Measurements from ENCODE around the gene RTN4RL1. TPM values are rescaled to one million over a fixed set of nuclear protein-coding genes. Genes with fewer than 3 reads are reported as not detected.
A peak's percentile ranks its signal among the peaks of the same experiment; 100 is the strongest.

The RTN4RL1 gene
- total RNA-seq, 1 donor from 2014 or later = 0.47 TPM

GRCh38 chr17:2043785-2044184 lies 18.7 kb upstream of the RTN4RL1 start:
- peaks cover 7% of the 10 kb centered on the region for H3K36me3 Mint-ChIP-seq (ENCODE audit: low read depth)
- H3K27me3 Mint-ChIP-seq (ENCODE audit: low read depth) = peaks cover 9% of the 10 kb centered on the region
- no peak for TF ChIP-seq CTCF (conservative IDR thresholded peaks at IDR 0.05)
- H3K4me3 Mint-ChIP-seq = peak overlapping the region; percentile 96
- H3K4me1 Mint-ChIP-seq = peaks cover 23% of the 10 kb centered on the region
- no peak overlapping the region for H3K27ac Mint-ChIP-seq (ENCODE audit: unreplicated experiment)
- DNase-seq (ENCODE audit: low read depth, low spot score) = no peak
- H3K9me3 Mint-ChIP-seq = no peaks in the 10 kb centered on the region

GRCh38 chr17:2042933-2043332 lies 17.8 kb upstream of the RTN4RL1 start:
- H3K36me3 Mint-ChIP-seq (ENCODE audit: low read depth) = peaks cover 7% of the 10 kb centered on the region
- peak overlapping the region; percentile 50 for H3K27ac Mint-ChIP-seq (ENCODE audit: unreplicated experiment)
- no peaks in the 10 kb centered on the region for H3K9me3 Mint-ChIP-seq

GRCh38 chr17:2042390-2042847 lies 17.3 kb upstream of the RTN4RL1 start:
- H3K9me3 Mint-ChIP-seq = no peaks in the 10 kb centered on the region
- peak overlapping the region; percentile 95 for H3K27ac Mint-ChIP-seq (ENCODE audit: unreplicated experiment)
- peak overlapping the region; percentile 96 for H3K4me3 Mint-ChIP-seq
- peaks cover 7% of the 10 kb centered on the region for H3K36me3 Mint-ChIP-seq (ENCODE audit: low read depth)
- no peak for DNase-seq (ENCODE audit: low read depth, low spot score)
- H3K4me1 Mint-ChIP-seq = peaks cover 19% of the 10 kb centered on the region
- no peak for TF ChIP-seq CTCF (conservative IDR thresholded peaks at IDR 0.05)
- H3K27me3 Mint-ChIP-seq (ENCODE audit: low read depth) = no peaks in the 10 kb centered on the region

More at GRCh38 chr17:2042933-2043332, 17.8 kb upstream of the RTN4RL1 start:
- Mint-ChIP-seq H3K4me3 (peak overlapping the region; percentile 96), H3K27me3 (ENCODE audit: low read depth) (peaks cover 2% of the 10 kb centered on the region), H3K4me1 (peaks cover 19% of the 10 kb centered on the region)
- no peak for TF ChIP-seq CTCF (conservative IDR thresholded peaks at IDR 0.05)
- DNase-seq (ENCODE audit: low read depth, low spot score) = no peak

- no peaks in the 10 kb centered on the region for H3K9me3 Mint-ChIP-seq
- peak; percentile 96 for DNase-seq (ENCODE audit: low read depth, low spot score)
- peak within 1 kb of the TSS; percentile 96 for H3K4me3 Mint-ChIP-seq
- H3K4me1 Mint-ChIP-seq = peaks cover 19% of the 10 kb centered on the region
- TF ChIP-seq CTCF (conservative IDR thresholded peaks at IDR 0.05) = peak; percentile 54
- H3K27me3 Mint-ChIP-seq (ENCODE audit: low read depth) = no peaks in the 10 kb centered on the region
- H3K36me3 Mint-ChIP-seq (ENCODE audit: low read depth) = peaks cover 7% of the 10 kb centered on the region
- H3K27ac Mint-ChIP-seq (ENCODE audit: unreplicated experiment) = peak within 1 kb of the TSS; percentile 95
Observed at GRCh38 chr17:2041561-2042389, 16.6 kb upstream of the RTN4RL1 start, which contains the start of gene OVCA2. Gene OVCA2, plus strand, starts transcription at chr17:2042022. Its CDS starts 26 bp downstream, at chr17:2042048.

- no peak for TF ChIP-seq CTCF (conservative IDR thresholded peaks at IDR 0.05)
- Mint-ChIP-seq H3K9me3 (no peaks in the 10 kb centered on the region), H3K4me3 (peak overlapping the region; percentile 77), H3K27ac (ENCODE audit: unreplicated experiment) (peak overlapping the region; percentile 27), H3K27me3 (ENCODE audit: low read depth) (no peaks in the 10 kb centered on the region), H3K4me1 (peaks cover 19% of the 10 kb centered on the region), H3K36me3 (ENCODE audit: low read depth) (peaks cover 7% of the 10 kb centered on the region)
- DNase-seq (ENCODE audit: low read depth, low spot score) = no peak
Observed at GRCh38 chr17:2040942-2041560, 15.9 kb upstream of the RTN4RL1 start.
